Natural killer cell treated with Interleukin-12 subunit alpha and Interleukin-12 subunit beta and Interleukin-15 and Interleukin-18, amount 100 ng/mL, for 72 hours (primary cell): Measurements from ENCODE around the gene PRDX2. TPM values are rescaled to one million over a fixed set of nuclear protein-coding genes. Genes with fewer than 3 reads are reported as not detected.
A peak's percentile ranks its signal among the peaks of the same experiment; 100 is the strongest.
"Not testable (repeated sequence)": the region's sequence is repeated elsewhere in the genome, so short reads cannot be mapped to it uniquely, and the experiment has no call there.

Experiments used
- ATAC-seq, 2 donors: fragments of 150-1000 bp; cut with Tn5 transposase in 1 of 2; sonication (Bioruptor Pico), chemical (Tn5 transposase) in 1 of 2; 2 replicates each; pipeline ENCODE4 v1.10.0; 2021
- DNase-seq: peaks from one replicate; pipeline ENCODE4 v3.0.0; 2022; ENCODE audit warnings: low spot score
- H3K27ac Mint-ChIP-seq, 2 donors: 1 replicate in 1 of 2; 2 replicates in 1 of 2; pipeline ENCODE4 v1.8.0; 2022; ENCODE audit warnings: mixed read lengths in 2 of 2, mild to moderate bottlenecking in 1 of 2, moderate library complexity in 1 of 2
- H3K27me3 Mint-ChIP-seq, 2 donors: 1 replicate in 1 of 2; 2 replicates in 1 of 2; pipeline ENCODE4 v1.8.0; 2022; ENCODE audit warnings: mixed read lengths in 2 of 2
- H3K36me3 Mint-ChIP-seq: one replicate; pipeline ENCODE4 v1.8.0; 2022; ENCODE audit warnings: mixed read lengths
- H3K4me1 Mint-ChIP-seq, 2 donors: 1 replicate in 1 of 2; 2 replicates in 1 of 2; pipeline ENCODE4 v1.8.0; 2022; ENCODE audit warnings: low read depth in 2 of 2, mixed read lengths in 2 of 2, mild to moderate bottlenecking in 1 of 2
- H3K4me3 Mint-ChIP-seq: one replicate; pipeline ENCODE4 v1.8.0; 2022; ENCODE audit warnings: mixed read lengths
- H3K9me3 Mint-ChIP-seq: 2 replicates; pipeline ENCODE4 v1.8.0; 2022; ENCODE audit warnings: mixed read lengths
- total RNA-seq, 2 donors: library from RNA; stranded (reverse); gene quantifications; one replicate each; pipeline ENCODE4 v1.2.3, GENCODE V29; 2022

PRDX2 gene
- 100 to 1,000 TPM; 150 to 226 TPM for total RNA-seq

DNA sequence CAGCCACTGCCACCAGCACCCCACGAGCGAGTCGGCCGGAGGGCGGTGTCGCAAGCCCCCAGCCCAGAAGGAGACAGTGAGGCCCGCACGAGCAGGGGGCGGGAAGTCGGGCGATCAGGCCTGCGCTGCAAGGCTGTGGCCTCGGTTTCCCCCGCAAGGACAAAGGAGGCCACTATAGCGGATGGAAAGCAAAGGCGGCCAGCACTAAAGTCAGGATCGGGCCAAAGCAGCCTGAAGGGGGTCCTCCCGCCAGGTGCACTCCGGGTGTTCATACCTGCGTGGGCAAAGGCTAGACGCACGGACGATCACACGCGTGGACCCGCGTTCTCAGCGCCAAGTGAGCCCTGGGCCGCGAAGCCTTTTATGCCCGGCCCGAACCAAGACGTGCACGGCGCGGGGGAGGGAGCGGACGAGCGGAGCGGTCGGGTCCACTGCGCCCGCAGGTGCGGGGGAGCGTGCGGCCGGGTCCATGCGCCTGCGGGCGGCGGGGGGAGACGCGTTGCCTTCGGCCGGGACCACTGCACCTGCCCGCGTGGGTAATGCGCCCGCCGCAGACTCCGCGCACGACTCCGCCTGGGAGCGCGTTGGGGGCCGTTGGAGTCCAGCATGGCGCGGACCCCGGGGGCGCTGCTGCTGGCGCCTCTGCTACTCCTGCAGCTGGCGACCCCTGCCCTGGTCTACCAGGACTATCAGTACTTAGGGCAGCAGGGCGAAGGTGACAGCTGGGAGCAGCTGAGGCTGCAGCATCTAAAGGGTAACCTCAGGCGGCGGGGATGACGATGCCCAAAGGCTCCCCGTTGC is at the start of gene PRDX2, which contains the start of gene THSD8:
Gene PRDX2, minus strand, starts transcription at position 335 of the 801 bp plus-strand sequence. CDS start 539 bp downstream, outside the sequence.
Gene THSD8, plus strand, starts transcription at position 604 of the 801 bp plus-strand sequence. Its CDS starts 3 bp downstream, at position 607.
- H3K4me1 Mint-ChIP-seq: peaks cover 15 to 19% of the 10 kb centered on the region in 2 donors
- H3K9me3 Mint-ChIP-seq: no peaks in the 10 kb centered on the region
- peak within 1 kb of the TSS; percentile 77 for H3K4me3 Mint-ChIP-seq
- H3K27ac Mint-ChIP-seq: peak within 1 kb of the TSS; percentile 35 to 41
- H3K36me3 Mint-ChIP-seq: no peaks in the 10 kb centered on the region
- no peaks in the 10 kb centered on the region for H3K27me3 Mint-ChIP-seq
- peak; percentile 79 to 82 for ATAC-seq
- peak; percentile 80 for DNase-seq

DNA sequence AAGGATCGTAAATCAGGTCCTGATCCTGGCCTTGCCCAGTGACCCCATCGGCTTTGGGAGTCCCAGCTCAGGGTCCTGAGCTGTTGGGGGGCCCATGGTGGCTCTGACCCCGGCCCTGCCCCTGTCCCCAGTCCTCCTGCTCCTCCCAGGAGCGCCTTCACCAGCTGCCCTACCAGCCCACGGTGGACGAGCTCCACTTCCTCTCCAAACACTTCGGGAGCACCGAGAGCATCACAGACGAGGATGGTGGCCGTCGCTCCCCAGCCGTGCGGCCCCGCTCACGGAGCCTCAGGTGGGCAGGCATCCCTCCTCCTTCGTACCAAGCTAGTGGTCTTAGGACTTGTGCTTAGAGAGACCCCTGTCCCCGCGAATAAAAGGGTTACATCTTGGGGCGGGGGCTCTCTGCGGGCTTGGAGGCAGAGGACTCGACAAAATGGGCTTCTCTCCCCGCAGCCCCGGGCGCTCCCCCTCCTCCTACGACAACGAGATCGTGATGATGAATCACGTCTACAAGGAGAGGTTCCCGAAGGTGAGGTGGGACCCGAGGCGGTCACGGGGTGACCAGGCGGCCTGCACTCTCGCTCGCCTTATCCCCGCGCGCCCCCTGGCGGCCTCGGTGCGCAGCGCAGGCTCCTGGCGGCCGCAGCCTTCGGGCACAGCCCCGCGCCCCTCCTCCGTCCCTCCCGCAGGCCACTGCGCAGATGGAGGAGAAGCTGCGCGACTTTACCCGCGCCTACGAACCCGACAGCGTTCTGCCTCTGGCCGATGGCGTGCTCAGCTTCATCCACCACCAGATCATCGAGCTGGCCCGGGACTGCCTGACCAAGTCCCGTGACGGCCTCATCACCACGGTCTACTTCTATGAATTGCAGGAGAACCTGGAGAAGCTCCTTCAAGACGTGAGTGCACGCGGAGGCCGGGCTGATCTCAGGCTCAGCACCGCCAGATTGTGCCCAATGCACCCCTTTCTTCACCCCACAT is 45.8 kb upstream of the PRDX2 start:
- Mint-ChIP-seq H3K9me3 (no peaks in the 10 kb centered on the region), H3K36me3 (no peaks in the 10 kb centered on the region), H3K27me3 (peaks cover 15 to 22% of the 10 kb centered on the region in 2 donors), H3K27ac (no peak overlapping the region), H3K4me3 (no peak overlapping the region), H3K4me1 (peaks cover 0 to 9% of the 10 kb centered on the region in 2 donors)
- ATAC-seq (peak; percentile 95 to 96), DNase-seq (peak; percentile 84)

DNA sequence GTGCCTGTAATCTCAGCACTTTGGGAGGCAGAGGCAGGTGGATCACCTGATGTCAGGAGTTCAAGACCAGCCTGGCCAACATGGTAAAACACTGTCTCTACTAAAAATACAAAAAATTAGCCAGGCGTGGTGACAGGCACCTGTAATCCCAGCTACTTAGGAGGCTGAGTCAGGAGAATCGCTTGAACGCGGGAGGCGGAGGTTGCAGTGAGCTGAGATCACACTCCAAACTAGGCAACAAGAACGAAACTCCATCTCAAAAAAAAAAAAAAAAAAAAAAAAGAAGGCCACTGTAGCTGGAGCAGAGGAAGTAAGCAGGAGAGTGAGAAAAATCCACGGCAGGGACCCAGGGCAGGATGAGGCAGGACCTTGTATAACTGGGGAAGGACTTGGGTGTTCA is 45.0 kb upstream of the PRDX2 start:
- H3K4me3 Mint-ChIP-seq, DNase-seq, ATAC-seq, H3K9me3 Mint-ChIP-seq, H3K36me3 Mint-ChIP-seq, H3K27ac Mint-ChIP-seq, H3K4me1 Mint-ChIP-seq: not testable (repeated sequence)
- peaks cover 20 to 30% of the 10 kb centered on the region in 2 donors for H3K27me3 Mint-ChIP-seq

DNA sequence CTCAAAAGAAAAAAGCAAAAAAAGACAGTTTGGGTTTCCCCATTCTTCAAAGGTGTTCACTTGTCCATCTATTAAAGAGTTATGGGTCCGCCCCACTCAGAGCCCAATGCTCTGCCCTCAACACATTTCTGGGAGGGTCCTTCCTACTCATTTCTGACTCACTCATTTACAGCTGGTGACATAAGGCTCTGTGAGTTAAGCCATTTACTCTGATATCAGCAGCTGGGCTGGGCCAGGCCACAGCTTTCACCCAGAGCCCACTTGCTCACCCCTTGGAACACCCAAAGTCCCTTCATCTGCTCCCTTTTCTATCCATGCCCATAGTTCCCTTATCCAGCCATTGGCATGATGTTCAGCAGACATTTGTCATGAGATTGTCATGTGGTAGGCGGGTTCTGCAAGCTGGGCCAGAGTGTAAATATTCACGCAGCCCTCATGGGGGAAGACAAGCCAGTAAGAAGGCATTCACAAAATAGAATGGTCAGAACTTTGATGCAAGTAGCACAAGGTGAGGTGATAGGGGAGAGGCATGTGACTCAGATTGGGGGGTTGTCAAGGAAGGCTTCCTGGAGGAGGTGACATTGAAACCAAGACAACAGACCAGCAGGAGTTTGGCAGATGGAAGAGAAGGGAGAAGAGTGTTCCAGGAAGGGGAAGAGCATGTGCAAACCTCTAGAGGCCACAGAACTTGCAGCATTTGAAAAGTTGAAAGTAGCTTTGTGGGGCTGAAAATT is 42.6 kb upstream of the PRDX2 start:
- H3K9me3 Mint-ChIP-seq: no peaks in the 10 kb centered on the region
- DNase-seq (no peak), ATAC-seq (no peak)
- H3K36me3 Mint-ChIP-seq: peaks cover 9% of the 10 kb centered on the region
- no peak overlapping the region for H3K4me3 Mint-ChIP-seq
- peaks cover 19 to 21% of the 10 kb centered on the region in 2 donors for H3K4me1 Mint-ChIP-seq
- peaks cover 37 to 53% of the 10 kb centered on the region in 2 donors for H3K27me3 Mint-ChIP-seq
- no peak overlapping the region for H3K27ac Mint-ChIP-seq

DNA sequence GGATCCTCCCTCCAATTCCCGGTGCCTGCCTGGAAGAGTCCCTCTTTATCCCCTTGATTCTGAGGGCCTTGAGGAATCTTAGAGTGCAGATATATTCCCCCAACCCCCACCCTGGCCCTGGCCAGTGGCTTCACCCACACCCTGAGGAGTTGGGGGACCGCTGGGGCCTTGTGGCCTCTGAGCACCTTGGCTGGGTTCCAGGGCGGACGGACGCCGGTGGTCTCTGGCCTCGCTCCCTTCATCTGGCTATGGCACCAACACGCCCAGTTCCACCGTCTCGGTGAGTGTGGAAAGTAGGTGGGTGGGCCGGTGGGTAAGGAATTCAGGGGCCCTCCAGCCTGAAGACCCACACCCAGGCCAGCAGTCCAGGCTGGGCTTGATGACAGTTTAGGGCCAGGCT is 41.7 kb upstream of the PRDX2 start:
- no peak overlapping the region for H3K4me3 Mint-ChIP-seq
- no peak for ATAC-seq
- H3K9me3 Mint-ChIP-seq: no peaks in the 10 kb centered on the region
- H3K36me3 Mint-ChIP-seq: peaks cover 10% of the 10 kb centered on the region
- peaks cover 21 to 23% of the 10 kb centered on the region in 2 donors for H3K4me1 Mint-ChIP-seq
- H3K27ac Mint-ChIP-seq: no peak overlapping the region
- H3K27me3 Mint-ChIP-seq: peaks cover 37 to 57% of the 10 kb centered on the region in 2 donors
- DNase-seq: no peak

DNA sequence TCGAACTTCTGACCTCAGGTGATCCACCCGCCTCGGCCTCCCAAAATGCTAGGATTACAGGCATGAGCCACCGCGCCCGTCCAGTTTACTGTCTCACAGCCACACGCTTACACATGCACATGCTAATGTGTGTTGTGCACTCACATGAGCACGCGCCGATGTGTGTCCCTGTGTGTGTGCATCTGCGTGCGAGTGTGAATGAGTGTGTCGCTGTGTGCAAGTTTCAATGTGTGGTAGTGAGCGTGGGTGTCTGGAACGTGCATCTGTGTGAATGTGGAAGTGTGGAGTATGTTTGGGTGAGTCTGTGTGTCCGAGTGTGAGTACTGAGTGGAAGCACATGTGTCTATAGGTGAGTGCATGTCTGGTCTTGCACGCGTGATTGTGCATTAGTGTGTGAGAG is 40.9 kb upstream of the PRDX2 start:
- Mint-ChIP-seq H3K27me3 (peaks cover 39 to 62% of the 10 kb centered on the region in 2 donors), H3K9me3 (no peaks in the 10 kb centered on the region), H3K36me3 (peaks cover 10% of the 10 kb centered on the region), H3K4me1 (peaks cover 17 to 23% of the 10 kb centered on the region in 2 donors), H3K4me3 (no peak overlapping the region), H3K27ac (no peak overlapping the region)
- DNase-seq: no peak
- no peak for ATAC-seq

DNA sequence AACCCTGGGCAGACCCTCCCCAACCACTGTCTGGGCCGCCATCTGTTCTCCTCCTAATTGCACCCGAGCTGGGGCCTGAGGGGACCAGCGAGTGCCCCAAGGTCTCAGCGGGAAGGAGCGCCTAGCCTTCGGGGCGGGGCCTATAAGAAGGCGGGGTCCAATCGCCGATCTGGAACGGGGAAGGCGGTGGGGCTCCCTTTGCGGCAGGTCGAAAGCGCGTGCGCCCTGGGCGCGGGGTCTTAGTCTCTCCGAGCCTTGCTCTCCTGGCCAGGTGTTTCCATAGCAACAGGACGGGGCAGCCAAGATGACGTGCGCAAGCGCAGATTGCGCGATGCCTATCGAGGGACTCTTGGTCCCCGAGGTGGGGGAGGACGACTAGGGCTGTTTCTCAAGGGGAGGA is 39.5 kb upstream of the PRDX2 start:
- ATAC-seq: peak; percentile 7 to 29
- peaks cover 14 to 23% of the 10 kb centered on the region in 2 donors for H3K4me1 Mint-ChIP-seq
- no peaks in the 10 kb centered on the region for H3K9me3 Mint-ChIP-seq
- peak overlapping the region; percentile 50 for H3K4me3 Mint-ChIP-seq
- DNase-seq: no peak
- peaks cover 10% of the 10 kb centered on the region for H3K36me3 Mint-ChIP-seq
- H3K27ac Mint-ChIP-seq: no peak overlapping the region
- H3K27me3 Mint-ChIP-seq: peaks cover 47 to 68% of the 10 kb centered on the region in 2 donors

DNA sequence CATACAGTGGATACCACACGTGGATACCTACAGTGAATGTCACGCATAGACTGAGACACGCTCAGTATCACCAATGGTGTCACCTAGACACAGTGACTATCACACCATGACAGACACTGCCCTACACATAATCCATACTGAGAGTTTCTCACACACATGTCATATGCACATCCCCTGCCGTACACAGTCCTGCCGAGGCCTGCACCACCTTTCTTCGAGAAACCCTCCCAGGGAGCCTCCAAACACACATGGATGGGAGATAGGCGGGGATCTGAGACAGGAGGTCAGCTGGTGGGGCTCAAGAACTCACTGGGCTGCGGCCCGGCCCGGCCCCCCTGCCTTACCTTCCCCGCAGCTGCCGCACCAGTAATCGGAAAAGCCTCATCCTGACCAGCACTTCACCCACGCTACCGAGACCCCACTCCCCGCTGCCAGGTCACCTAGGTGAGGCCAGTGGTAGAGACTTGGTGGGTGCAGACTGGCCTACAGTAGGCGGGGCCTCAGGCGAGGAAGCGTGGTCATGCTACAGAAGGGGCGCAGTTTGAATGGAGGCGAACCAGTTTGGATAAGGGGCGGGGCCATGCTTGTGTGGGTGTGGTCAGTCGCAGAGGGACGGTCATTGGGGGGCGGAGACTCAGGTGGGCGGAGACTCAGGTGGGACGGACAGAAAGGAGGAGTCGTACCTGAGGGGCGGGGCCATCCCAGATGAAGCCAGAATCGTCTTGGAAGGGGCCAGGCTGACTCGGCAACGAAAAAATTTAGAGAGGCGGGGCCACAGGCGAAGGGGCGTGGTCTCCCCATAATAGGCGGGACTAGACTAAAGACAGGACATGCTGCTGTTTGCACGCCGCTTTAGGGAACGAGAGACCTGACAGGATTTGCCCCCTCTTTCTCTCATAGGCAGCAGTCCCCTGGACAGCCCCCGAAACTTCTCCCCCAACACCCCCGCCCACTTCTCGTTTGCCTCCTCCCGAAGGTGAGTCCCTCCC is 38.8 kb upstream of the PRDX2 start:
- Mint-ChIP-seq H3K4me1 (peaks cover 14 to 23% of the 10 kb centered on the region in 2 donors), H3K4me3 (no peak overlapping the region), H3K27me3 (peaks cover 47 to 65% of the 10 kb centered on the region in 2 donors), H3K9me3 (no peaks in the 10 kb centered on the region), H3K36me3 (peaks cover 10% of the 10 kb centered on the region), H3K27ac (no peak overlapping the region)
- DNase-seq (no peak), ATAC-seq (peak; percentile 41 to 68)

DNA sequence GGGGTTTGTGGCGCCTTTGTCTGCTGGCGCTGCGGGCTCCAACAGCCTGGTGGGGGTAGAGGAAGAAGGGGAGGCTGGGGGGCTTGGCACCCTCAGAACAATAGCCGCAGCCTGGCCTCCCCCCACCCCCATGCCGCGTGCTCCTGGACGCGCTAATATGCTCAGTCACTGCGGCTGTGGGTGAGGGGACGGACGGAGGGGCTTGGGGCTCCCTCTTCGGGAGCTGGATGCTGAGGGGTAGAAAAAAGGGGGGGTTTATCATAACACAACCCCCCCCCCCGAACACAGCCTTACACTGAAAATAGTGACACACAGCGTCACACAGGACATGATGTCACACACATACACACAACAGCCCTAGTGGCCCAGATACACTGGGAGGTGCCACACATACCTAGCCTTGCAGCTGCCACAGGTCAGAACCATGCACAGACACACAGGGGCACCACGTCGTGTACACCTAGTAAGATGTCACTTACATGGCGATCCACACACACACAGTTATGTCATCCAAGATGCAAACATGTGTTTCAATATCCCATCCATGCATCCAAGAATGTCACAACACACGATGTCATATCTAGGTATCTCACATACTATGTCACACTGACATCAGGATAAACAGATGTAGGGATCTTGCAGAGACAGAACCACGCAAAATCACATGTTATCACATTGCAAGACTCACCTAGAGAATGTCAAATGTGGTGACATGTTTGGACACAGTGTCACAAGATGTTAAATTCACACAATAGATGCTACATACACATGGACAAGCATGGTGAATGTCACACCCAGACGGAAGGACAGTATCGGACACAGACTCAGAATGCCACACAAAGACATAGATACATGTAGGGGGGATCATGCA is 37.5 kb upstream of the PRDX2 start:
- no peaks in the 10 kb centered on the region for H3K9me3 Mint-ChIP-seq
- peaks cover 10% of the 10 kb centered on the region for H3K36me3 Mint-ChIP-seq
- H3K27ac Mint-ChIP-seq: no peak overlapping the region
- peak overlapping the region; percentile 80 for H3K4me3 Mint-ChIP-seq
- H3K4me1 Mint-ChIP-seq: peaks cover 16 to 29% of the 10 kb centered on the region in 2 donors
- DNase-seq: no peak
- ATAC-seq: no peak
- peaks cover 50 to 66% of the 10 kb centered on the region in 2 donors for H3K27me3 Mint-ChIP-seq

DNA sequence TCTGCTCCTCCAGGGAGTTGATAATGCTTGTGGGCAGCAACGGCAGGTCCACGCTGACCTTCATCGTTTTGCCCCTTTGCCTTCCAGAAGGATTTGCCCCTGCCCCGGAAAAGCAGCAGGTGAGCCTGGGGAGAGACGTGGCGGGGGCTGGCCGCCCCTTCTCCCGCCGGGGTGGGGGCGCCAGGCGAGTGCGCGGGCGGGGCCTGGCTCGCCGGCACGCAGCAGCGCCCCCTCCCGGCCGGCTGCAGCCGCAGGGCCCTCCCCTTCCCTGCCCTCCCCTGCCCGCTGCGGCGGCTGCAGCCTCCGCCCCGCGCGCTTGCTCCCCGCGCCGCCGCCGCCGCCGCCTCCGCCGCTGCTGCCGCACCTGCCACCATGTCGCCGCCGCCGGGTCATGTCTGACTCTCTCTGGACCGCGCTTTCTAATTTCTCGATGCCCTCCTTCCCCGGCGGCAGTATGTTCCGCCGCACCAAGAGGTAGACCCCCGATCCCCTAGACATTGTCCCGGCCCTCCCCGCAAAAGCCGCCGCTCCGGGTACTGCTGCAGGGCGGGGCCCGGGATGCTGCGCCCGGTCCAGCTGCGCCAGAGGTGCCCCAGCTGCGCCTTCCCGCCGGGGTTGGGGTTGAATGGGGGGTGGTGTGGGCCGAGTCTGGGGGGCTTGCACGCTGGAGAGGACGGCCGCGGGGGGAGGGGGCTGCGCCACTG is 36.7 kb upstream of the PRDX2 start, which contains the start of gene MAST1:
Gene MAST1, plus strand, starts transcription at position 334 of the 704 bp plus-strand sequence. Its CDS starts 58 bp downstream, at position 392.
- Mint-ChIP-seq H3K4me3 (peak within 1 kb of the TSS; percentile 80), H3K4me1 (peaks cover 17 to 29% of the 10 kb centered on the region in 2 donors), H3K27ac (no peak within 1 kb of the TSS), H3K9me3 (no peaks in the 10 kb centered on the region), H3K27me3 (peaks cover 49 to 64% of the 10 kb centered on the region in 2 donors), H3K36me3 (peaks cover 10% of the 10 kb centered on the region)
- DNase-seq: no peak
- ATAC-seq: peak; percentile 63 to 80

DNA sequence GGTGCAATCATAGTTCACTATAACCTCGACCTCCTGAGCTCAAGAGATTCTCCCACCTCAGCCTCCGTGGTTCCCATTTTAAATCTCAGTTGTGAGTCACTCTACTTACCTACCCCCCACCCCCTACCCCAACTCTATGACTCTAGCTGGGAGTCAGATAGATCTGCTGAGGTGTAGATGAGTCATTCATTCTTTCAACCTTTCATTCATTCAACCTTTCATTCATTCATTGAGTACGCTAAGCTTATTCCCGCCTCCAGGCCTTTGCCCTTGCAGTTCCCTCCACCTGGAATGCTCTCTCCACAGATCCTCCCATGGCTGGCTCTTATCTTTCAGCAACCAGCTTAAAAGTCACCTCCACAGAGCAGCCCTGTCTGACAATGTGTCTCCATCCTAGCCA is 35.6 kb upstream of the PRDX2 start:
- Mint-ChIP-seq H3K36me3 (peaks cover 10% of the 10 kb centered on the region), H3K27ac (no peak overlapping the region), H3K4me3 (no peak overlapping the region), H3K27me3 (peaks cover 51 to 62% of the 10 kb centered on the region in 2 donors), H3K9me3 (no peaks in the 10 kb centered on the region), H3K4me1 (peaks cover 23 to 34% of the 10 kb centered on the region in 2 donors)
- ATAC-seq (no peak), DNase-seq (no peak)
